Central memory CD4-positive, alpha-beta T cell (primary cell): Measurements from ENCODE around the gene NINJ2.

ENCODE experiments used
- DNase-seq: peaks from one replicate; pipeline ENCODE4 v3.0.0; 2022

Gene NINJ2

GRCh38 chr12:522692-523378, 140.4 kb downstream of the NINJ2 start:
- no peak for DNase-seq

GRCh38 chr12:520119-520518, 143.1 kb downstream of the NINJ2 start:
- no peak for DNase-seq

- no peak for DNase-seq
These were observed 145.7 kb downstream of the NINJ2 start for GRCh38 chr12:517538-517937.
